GM18519 (cell line): ENCODE measurements around the gene EXTL2.
"Not testable (repeated sequence)": the region's sequence is repeated elsewhere in the genome, so short reads cannot be mapped to it uniquely, and the experiment has no call there.

ENCODE experiments used
- ATAC-seq: cut with Tn5 transposase; IDR thresholded peaks from one replicate; pipeline ENCODE4 v1.9.1; 2021; ENCODE audit warnings: mild to moderate bottlenecking, moderate library complexity; ENCODE audit not compliant: unreplicated experiment, low FRiP score

Gene EXTL2

DNA sequence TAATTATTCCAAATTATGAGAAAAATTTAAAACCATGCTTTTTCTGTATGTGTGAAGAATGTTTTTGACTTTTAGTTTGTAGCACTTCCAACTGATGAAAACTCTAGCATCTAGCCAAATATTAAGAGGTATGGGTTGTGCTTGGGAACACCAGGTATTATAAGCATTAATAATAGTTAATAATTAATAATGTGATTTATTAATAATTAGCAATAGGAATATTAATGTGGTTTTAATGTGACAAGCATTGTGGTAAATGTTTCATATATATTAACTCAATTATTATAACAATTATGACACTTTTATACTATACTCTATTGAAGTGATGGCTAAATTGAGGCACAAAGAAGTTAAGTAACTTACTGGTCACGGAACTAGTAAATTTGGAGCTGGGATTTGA lies 9.1 kb upstream of the EXTL2 start:
- ATAC-seq, result no peak

DNA sequence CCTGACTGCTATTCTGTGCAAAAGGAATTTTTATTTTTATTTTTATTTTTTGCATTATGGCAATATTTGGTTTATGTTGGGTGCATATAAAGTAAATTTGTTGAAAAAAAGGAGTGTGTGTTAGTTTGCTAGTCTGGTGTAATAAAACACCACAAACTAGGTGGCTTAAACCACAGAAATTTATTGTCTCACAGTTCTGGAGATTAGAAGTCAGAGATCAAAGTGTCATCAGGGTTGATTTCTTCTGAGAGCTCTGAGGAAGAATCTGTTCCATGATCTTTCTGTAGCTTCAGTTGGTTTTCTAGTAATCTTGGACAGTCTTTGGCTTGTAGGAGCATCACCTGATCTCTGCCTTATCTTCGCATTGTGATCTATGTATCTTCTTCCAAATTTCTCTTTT lies 7.7 kb upstream of the EXTL2 start:
- ATAC-seq, result no peak

DNA sequence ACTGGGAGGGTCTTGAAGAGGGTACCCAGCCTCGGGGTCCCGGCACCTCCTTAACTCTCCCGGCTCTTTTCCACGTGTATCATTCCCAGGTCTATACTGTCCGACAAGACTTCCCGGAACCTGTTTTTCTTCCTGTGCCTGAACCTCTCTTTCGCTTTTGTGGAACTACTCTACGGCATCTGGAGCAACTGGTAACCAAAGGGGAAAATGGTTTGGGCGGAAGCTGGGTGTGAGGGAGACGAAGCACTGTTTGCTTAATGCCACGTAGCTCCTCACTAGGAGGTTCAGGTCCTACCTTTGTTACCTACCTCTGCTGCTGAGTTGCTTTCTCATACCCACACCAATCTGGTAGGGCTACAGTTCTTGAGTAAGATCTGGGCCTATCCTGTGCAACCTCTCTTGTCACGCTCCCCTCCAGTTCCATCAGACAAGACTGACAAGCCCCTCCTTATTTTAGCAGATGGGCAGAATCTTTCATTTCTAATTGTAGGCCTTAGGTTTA lies 1.9 kb upstream of the EXTL2 start:
- ATAC-seq, result peak; percentile 43

DNA sequence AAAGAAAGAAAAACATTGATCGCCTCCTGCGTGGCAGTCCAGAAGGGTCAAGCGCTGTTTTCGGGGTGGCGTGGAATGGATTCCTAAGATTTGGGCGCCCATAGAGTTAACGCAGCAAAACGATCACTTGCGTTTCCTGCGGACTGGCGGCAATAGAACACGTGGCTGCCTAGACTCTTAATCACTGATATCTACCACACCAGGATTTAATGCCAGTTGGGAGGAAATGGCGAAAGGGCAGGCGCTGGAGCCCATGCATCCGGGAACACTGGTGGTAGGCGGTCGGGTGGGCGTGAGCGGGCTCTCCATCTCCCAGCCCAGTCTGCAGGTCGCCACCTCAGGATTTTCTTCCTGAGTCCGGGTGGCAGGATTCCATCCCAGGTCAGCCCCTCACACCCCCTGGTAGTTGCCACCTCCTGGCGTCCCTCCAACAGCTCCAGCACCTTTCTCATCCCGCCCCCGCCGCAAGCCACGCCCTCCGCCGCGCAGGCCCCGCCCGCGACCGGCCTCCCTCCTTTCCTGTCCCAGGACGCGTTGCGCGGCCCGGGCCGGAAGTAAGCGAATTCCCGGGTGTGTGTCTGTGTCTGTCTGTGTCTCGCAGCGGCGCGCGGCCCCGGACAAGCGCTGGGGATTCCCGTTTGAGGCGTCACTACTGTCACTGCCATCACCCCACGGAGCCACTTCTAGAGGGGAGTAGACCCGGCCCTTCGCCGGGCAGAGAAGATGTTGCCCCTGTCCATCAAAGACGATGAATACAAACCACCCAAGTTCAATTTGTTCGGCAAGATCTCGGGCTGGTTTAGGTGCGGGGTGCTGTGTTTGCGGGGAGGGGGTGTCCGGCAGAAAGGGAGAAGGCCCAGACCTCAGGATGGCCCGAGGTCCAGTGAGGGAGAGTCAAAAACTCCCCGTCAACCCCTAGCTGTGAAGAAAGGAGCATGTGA lies 1.2 kb upstream of the EXTL2 start, which contains the start of gene SLC30A7:
SLC30A7 (plus strand) TSS at position 551 of the 941 bp plus-strand sequence; CDS start at position 724, 173 bp downstream.
- peak; percentile 74 for ATAC-seq

DNA sequence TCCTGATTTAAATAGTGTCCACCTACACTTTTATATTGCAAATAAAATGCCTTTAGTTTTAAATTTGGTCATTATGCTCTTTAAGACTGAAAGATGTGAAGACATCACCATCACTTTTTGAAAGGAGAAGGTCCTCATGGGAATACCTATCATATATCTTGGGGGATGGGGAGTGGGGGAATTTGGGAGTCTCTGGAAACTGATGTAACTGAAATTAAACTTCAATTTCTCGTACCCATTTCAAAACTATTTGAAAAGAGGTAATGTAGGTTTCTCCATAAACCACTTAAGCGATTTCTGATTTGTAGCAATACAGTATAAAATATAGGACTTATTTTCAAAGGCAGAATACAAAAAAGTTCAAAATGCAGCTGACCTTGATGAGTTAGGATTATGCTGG lies 924 bp downstream of the EXTL2 start:
- no peak for ATAC-seq

DNA sequence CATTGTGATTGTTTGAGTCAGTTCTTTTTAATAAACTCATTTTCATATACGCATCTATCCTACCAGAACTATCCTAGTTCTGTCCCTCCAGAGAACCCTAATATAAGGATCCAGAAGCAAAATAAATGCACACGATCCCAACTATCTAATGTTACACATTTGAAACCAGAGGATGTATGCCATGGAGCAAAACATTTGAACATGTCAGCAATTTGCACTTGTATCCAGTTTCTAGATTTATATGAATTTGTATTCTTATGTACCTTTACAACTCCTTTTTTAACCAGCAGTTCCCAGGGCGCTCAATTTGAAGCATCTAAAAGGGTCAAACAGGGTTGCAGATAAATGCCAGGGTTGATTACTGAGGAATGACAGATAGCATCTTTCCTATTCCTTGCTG lies 2.1 kb downstream of the EXTL2 start:
- no peak for ATAC-seq

DNA sequence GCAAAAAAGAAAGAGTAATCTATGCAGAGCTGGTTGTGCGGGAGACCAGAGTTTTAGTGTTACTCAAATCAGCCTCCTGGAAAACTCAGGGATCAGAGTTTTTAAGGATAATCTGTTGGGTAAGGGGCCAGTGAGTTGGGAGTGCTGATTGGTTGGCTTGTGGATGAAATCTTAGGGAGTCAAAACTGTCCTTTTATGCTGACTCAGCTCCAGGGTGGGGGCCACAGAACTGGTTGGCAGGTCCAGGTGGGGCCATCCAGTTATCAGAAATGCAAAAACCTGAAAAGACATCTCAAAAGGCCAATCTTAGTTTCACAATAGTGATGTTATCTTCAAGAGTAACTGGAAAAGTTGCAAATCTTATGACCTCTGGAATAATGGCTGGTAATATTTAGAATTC lies 3.3 kb downstream of the EXTL2 start:
- ATAC-seq, result no peak

DNA sequence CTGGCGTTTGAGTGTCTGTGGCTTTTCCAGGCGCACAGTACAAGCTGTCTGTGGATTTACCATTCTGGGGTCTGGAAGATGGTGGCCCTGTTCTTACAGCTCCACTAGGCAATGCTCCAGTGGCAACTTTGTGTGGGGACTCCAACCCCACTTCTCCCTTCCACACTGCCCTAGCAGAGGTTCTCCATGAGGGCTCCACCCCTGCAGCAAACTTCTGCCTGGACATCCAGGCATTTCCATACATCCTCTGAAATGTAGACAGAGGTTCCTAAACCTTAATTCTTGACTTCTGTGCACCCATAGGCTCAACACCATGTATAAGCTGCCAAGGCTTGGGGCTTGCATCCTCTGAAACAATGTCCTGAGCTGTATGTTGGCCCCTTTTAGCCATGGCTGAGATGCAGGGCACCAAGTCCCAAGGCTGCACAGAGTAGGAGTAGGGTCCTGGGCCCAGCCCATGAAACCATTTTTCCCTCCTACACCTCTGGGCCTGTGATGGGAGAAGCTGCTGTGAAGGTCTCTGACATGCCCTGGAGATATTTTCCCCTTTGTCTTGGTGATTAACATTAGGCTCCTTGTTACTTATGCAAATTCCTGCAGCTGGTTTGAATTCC lies 4.7 kb downstream of the EXTL2 start:
- ATAC-seq, result not testable (repeated sequence)

DNA sequence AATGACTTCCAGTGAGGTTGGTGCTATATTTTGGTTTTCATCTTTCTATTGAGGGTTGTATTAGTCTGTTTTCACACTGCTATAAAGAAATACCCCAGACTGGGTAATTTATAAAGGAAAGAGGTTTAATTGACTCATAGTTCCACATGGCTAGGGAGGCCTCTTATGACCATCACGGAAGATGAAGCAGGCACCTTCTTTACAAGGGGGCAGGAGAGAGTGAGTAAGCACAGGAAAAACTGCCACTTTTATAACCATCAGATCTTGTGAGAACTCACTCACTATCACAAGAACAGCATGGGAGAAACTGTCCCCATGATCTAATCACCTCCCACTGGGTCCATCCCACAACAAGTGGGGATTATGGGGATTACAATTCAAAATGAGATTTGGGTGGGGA lies 5.6 kb downstream of the EXTL2 start:
- not testable (repeated sequence) for ATAC-seq

DNA sequence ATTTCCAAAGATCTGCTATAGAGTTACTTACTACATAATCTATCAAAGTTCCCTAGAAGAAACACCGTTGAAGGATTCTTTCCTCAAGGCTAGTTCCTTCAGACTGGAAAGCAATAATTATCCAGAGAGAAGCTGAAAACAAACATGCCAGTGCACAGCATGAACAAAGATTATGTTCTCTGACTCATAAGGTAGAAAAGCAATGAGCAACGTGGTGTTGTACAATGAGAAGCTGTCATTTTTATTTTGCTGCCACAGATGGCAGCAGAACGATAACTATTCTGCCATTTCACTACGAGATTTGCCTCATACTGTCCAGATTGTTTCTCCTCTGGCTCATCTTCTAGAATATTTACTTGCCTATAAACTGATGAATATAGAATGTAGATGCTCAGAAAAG lies 10.7 kb downstream of the EXTL2 start:
- no peak for ATAC-seq

DNA sequence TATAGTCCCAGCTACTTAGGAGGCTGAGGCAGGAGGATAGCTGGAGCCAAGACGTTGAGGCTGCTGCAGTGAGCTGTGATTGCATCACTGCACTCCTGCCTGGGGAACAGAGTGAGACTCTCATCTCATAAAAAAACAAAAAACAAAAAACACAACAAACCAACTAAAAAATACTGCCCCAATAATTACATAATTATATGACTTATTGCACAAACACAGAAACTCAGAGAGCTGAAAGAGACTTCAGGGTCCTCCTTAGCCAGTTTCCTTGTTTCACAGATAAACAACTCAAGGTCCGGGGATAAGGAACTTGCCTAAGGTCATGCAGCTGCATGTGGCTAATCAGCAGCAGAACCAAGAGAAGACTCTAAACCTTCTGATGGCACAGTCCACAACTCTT lies 11.9 kb downstream of the EXTL2 start:
- ATAC-seq, result no peak

DNA sequence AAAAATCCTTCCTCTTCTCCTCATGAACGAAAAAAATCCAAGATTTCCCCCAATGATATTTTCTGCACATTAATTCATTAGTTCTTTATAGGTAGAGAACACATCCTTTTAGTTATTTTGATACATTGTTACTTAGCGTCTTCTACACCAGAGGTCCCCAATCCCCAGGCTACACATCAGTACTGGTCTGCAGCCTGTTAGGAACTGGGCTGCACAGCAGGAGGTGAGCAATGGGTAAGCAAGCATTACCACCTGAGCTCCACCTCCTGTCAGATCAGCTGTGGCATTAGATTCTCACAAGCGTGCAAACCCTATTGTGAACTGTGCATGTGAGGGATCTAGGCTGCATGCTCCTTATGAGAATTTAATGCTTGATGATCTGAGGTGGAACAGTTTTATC lies 13.0 kb downstream of the EXTL2 start:
- no peak for ATAC-seq

DNA sequence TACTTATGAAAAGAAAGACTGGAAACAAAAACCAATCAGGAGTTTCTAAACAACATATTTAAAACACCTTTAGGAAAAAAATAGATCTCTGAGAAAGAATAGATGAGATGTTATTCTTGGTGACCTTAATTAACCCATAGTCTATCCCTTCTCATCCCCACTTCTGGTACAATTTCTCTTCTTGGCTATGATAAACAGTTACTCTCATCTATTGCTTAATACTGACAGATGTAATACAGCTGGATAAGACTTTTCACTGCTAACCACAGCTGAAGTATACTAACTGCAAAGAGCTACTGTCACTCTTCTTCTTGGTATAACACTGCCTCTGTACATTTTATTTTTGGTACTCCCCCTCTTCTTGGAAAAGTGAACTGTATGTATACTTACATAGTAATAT lies 15.2 kb downstream of the EXTL2 start:
- ATAC-seq, result no peak

DNA sequence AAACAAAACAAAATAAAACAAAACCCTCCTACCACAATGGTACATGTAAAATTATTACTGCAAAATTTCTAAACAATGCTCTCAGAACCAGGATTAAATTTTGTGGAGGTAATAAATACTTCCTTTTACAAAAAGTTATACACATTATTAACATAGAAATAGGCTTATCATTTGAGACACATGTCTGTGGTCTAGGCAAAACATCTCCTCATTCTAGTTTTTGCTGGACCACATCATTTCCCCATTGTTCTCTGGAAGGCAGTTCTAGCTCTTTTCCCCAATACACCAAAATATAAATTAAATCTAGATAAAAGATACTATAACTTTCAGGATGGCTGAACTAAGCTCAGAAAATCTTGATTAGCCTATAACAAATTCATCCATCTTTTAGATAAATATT lies 18.4 kb downstream of the EXTL2 start:
- no peak for ATAC-seq

DNA sequence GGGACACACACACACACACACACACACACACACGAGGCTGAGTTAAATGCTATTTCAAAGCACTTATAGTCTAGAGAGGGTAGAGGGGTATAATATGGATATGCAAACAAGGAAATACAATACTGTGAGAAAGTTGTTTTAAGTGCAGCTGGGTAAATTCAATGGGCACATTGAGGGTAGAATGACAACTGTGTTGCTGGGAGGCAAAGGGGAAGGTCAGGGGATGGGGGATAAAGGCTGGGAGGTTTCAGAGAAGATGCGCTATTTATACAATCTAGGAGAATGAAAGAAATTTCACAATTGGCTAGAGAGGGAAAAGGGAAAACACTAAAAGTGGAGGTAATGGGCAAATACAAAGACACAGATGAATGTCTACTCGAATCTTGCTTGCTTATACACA lies 19.4 kb downstream of the EXTL2 start:
- ATAC-seq, result no peak

DNA sequence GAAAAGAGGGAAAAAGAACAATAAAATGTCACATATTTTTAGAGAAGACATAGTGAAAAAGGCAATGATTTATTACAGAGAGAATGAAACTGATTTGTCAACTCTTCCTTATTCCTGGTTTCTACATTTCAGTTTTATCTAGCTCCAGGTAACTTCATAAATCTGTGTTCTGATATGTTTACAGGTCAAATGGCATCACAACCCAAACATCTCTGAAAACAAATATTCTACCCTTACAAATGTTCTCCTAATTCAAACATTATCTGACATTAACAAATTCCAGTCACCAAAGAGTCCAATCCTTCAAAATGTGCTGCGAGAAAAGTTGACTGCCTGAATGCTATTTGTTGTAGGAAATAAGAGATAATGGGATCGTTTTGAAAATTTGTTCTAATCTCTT lies 20.2 kb downstream of the EXTL2 start:
- ATAC-seq, result no peak

DNA sequence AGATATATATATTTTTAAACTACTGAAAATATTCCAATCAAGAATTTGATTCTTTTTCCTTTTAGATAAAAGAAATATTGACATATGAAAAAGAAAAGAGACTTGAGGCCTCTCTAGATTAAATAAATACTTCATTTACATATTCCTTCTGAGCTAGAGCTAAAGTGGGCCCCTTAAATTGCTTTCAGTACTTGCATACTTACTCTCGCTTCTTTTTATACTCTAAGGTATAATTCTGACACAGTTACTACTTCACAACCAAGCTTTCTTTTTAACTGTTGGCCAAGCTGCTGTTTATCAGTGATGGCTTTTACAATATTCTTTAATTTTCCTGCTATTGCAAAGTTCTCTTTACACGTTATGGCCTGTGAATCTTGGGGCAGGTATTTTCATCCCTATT lies 24.6 kb downstream of the EXTL2 start:
- ATAC-seq, result no peak

DNA sequence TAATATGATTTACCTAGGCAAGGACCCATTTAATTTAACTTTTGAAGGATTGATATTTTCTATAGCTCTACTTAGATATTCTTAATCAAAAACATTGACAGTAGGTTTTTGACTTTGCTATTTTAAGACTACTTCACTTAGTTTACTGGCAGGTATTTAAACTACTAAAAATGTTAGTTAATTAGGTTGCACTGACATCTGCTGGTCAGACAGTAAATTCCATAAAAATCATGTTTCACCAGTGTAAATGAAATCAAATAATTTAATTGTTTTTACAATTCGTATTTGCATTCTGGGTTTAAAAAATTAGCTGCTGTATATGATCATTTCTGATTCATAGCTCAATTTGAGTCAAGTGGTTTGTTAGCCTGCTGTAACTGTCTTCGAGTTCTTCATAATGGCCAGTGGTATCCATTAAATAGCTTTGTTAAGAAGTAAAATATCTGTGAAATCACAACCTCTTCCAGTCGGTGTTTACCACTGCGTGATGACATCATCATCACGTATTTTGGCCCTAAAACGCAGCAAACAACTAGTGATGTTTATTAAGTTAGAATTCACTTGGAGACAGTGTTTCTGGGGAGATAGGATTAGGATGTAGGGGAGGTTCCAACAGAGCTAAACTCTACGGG lies 26.2 kb downstream of the EXTL2 start:
- no peak for ATAC-seq

DNA sequence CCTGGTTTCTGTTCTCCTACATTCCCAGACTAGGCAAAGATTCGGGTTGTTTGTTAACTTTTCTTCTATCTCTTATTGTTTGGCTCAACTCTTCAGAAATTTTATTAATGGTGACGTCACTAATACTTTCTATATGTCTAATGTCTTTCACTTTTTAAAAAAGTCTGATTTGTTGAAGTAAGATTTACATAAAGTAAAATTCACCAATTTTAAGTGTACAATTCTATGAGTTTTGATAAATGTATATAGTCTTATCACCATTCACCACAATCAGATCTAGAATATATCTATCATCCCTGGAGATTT lies 27.8 kb downstream of the EXTL2 start:
- no peak for ATAC-seq

DNA sequence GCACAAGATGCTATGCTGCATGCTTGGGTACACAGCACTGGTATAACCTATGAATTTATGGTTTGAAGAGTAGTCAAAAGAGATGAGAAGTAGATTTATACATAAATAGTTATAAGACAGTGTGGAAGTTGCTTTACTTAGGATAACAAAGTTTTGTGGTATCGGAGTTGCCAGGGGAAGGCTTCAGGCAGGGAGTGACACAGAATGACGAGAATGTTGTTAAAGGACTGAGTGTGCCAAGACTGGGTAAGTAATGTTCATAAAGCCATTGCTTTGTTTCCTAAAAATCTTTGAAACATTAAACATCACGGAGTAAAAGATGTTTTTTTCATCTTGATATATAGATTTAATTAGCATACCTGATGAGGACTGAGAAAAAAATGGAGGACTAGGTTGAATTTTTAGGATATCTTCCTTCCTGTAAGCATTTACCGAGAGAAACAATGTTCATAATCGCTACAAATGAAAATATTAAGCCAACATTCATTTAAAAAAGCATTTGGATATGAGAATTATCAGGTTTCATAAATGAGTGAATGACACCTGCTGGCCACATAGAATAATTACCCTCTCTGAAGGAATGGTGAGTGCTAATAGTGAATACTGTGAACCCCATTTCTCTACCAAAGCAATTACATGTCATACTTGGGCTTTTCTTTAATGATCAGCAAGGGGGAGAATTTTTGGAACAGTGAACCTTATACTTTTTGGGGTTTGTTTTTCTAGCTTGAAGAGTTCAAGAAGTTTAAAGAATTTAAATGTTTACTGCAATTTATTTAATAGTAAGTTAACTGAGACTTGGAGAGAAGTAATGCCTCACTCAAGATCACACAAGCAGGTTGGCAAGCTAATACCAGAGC lies 28.4 kb downstream of the EXTL2 start:
- ATAC-seq, result no peak

DNA sequence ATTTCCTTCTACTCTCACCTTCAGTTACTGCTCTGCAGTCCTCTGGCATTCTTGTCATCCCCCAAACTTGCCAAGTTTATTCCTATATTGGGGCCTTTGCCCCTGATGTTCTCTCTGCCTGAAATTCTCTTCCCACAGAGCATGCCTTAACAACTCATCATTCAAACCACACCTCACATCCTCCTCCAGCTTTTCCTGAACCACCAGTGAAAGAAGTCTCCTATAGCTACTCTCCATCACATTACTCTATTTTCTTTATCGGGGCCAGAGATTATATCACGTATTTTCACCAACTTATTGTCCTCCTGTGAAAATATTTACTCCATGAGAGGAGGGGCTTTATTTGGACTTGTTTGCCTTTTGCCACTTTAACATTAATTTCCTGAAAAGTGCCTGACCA lies 32.1 kb downstream of the EXTL2 start:
- no peak for ATAC-seq
